HFFc6 (cell line): ENCODE results near the gene SIRT6. TPM values are rescaled to one million over a fixed set of nuclear protein-coding genes. Genes with fewer than 3 reads are reported as not detected.
"Not testable (repeated sequence)": the region's sequence is repeated elsewhere in the genome, so short reads cannot be mapped to it uniquely, and the experiment has no call there.

Experiments used
- DNase-seq: peaks from one replicate; pipeline ENCODE4 v3.0.0-alpha.2; 2018
- H3K27ac Mint-ChIP-seq: 2 replicates; pipeline ENCODE4 v1.8.0; 2020; ENCODE audit warnings: mild to moderate bottlenecking, mixed read lengths
- H3K27me3 Mint-ChIP-seq: 2 replicates; pipeline ENCODE4 v1.8.0; 2021; ENCODE audit warnings: mild to moderate bottlenecking, moderate library complexity, mixed read lengths; ENCODE audit not compliant: insufficient read depth
- H3K36me3 Mint-ChIP-seq: 2 replicates; pipeline ENCODE4 v1.8.0; 2021; ENCODE audit warnings: low read depth, mixed read lengths
- H3K4me1 Mint-ChIP-seq: 2 replicates; pipeline ENCODE4 v1.8.0; 2020; ENCODE audit warnings: low read depth, mixed read lengths
- H3K4me3 Mint-ChIP-seq: 2 replicates; pipeline ENCODE4 v1.8.0; 2020; ENCODE audit warnings: mild to moderate bottlenecking, moderate library complexity, mixed read lengths
- H3K9me3 Mint-ChIP-seq: 2 replicates; pipeline ENCODE4 v1.8.0; 2020; ENCODE audit warnings: mild to moderate bottlenecking, mixed read lengths
- CTCF ChIP-seq: fragments of 200-600 bp; sonication (generic); IDR thresholded peaks from 2 replicates; pipeline ENCODE4 v1.5.0; 2021; ENCODE audit warnings: antibody characterized with exemption, mild to moderate bottlenecking
- total RNA-seq, 6 experiments: library from RNA; stranded (reverse); fragmentation: NEBNext Ultra II Directional; extraction: Animal tissue kit (Norgen Biotek cat#: 25700); gene quantifications; 2 replicates in 1 of 6; 3 replicates in 5 of 6; pipeline ENCODE4 v1.2.3, GENCODE V29; 2021

Gene SIRT6
- total RNA-seq, 6 experiments from 2014 or later = 23.4 to 27.5 (median 25.2) TPM

- peaks cover 18% of the 10 kb centered on the region for H3K4me1 Mint-ChIP-seq
- TF ChIP-seq CTCF = peak; percentile 42
- H3K9me3 Mint-ChIP-seq = no peaks in the 10 kb centered on the region
- peak overlapping the region; percentile 42 for H3K27ac Mint-ChIP-seq
- H3K4me3 Mint-ChIP-seq = no peak overlapping the region
- DNase-seq = peak; percentile 44
- H3K36me3 Mint-ChIP-seq = no peaks in the 10 kb centered on the region
- peaks cover 8% of the 10 kb centered on the region; the same call in 1 of the 2 replicates for H3K27me3 Mint-ChIP-seq
These were observed 42.1 kb downstream of the SIRT6 start for GRCh38 chr19:4140237-4140711.

GRCh38 chr19:4139614-4140236 lies 42.6 kb downstream of the SIRT6 start:
- H3K4me1 Mint-ChIP-seq = peaks cover 16% of the 10 kb centered on the region
- peak; percentile 82 for TF ChIP-seq CTCF
- H3K9me3 Mint-ChIP-seq = no peaks in the 10 kb centered on the region
- no peak overlapping the region for H3K27ac Mint-ChIP-seq
- no peak overlapping the region for H3K4me3 Mint-ChIP-seq
- H3K36me3 Mint-ChIP-seq = no peaks in the 10 kb centered on the region
- H3K27me3 Mint-ChIP-seq = peaks cover 8% of the 10 kb centered on the region; the same call in 1 of the 2 replicates
- peak; percentile 55 for DNase-seq

GRCh38 chr19:4138445-4138844 lies 43.9 kb downstream of the SIRT6 start:
- Mint-ChIP-seq H3K36me3 (no peaks in the 10 kb centered on the region), H3K27me3 (peaks cover 8% of the 10 kb centered on the region; the same call in 1 of the 2 replicates), H3K9me3 (no peaks in the 10 kb centered on the region), H3K4me3 (no peak overlapping the region), H3K27ac (no peak overlapping the region), H3K4me1 (peaks cover 12% of the 10 kb centered on the region)
- no peak for DNase-seq
- TF ChIP-seq CTCF = no peak

GRCh38 chr19:4136680-4137088 lies 45.7 kb downstream of the SIRT6 start:
- no peak for TF ChIP-seq CTCF
- Mint-ChIP-seq H3K4me3 (no peak overlapping the region), H3K36me3 (no peaks in the 10 kb centered on the region), H3K4me1 (peaks cover 12% of the 10 kb centered on the region), H3K27ac (no peak overlapping the region), H3K9me3 (no peaks in the 10 kb centered on the region), H3K27me3 (peaks cover 8% of the 10 kb centered on the region; the same call in 1 of the 2 replicates)
- DNase-seq = no peak

- not testable (repeated sequence) for H3K27me3 Mint-ChIP-seq, H3K9me3 Mint-ChIP-seq, H3K27ac Mint-ChIP-seq, H3K36me3 Mint-ChIP-seq, DNase-seq, H3K4me3 Mint-ChIP-seq
- peaks cover 19% of the 10 kb centered on the region for H3K4me1 Mint-ChIP-seq
These were observed 47.0 kb downstream of the SIRT6 start for GRCh38 chr19:4135386-4135785.

GRCh38 chr19:4134351-4134750 lies 48.0 kb downstream of the SIRT6 start:
- TF ChIP-seq CTCF = no peak
- no peak for DNase-seq
- H3K36me3 Mint-ChIP-seq = no peaks in the 10 kb centered on the region
- no peak overlapping the region for H3K27ac Mint-ChIP-seq
- no peaks in the 10 kb centered on the region for H3K9me3 Mint-ChIP-seq
- no peak overlapping the region for H3K4me3 Mint-ChIP-seq
- H3K27me3 Mint-ChIP-seq = peaks cover 8% of the 10 kb centered on the region; the same call in 1 of the 2 replicates
- peaks cover 10% of the 10 kb centered on the region for H3K4me1 Mint-ChIP-seq
